Hepatocyte (in vitro differentiated cells): ENCODE results near the gene UBR7. TPM values are rescaled to one million over a fixed set of nuclear protein-coding genes. Genes with fewer than 3 reads are reported as not detected.

ENCODE experiments used
- DNase-seq: peaks from one replicate; pipeline ENCODE4 v3.0.0-alpha.2; 2016; ENCODE audit warnings: low spot score
- H2AFZ ChIP-seq: fragments of 200-600 bp; sonication (generic); 2 replicates; pipeline ENCODE4 v1.6.0; 2016; ENCODE audit warnings: antibody characterized with exemption, mild to moderate bottlenecking
- H3K27ac ChIP-seq: fragments of 200-600 bp; sonication (generic); 2 replicates; pipeline ENCODE4 v1.5.1; 2016; ENCODE audit warnings: mild to moderate bottlenecking
- H3K27me3 ChIP-seq: fragments of 200-600 bp; sonication (generic); 2 replicates; pipeline ENCODE4 v1.6.1; 2016
- H3K36me3 ChIP-seq: fragments of 200-600 bp; sonication (generic); replicated peaks from 2 replicates; pipeline ENCODE4 v1.5.1; 2016; ENCODE audit warnings: low read depth; ENCODE audit not compliant: insufficient read depth
- H3K4me1 ChIP-seq: fragments of 200-600 bp; sonication (generic); 2 replicates; pipeline ENCODE4 v1.5.1; 2016; ENCODE audit warnings: mild to moderate bottlenecking, moderate library complexity; ENCODE audit not compliant: insufficient read depth
- H3K4me2 ChIP-seq: fragments of 200-600 bp; sonication (generic); 2 replicates; pipeline ENCODE4 v1.6.0; 2016
- H3K4me3 ChIP-seq: fragments of 200-600 bp; sonication (generic); 2 replicates; pipeline ENCODE4 v1.5.1; 2016; ENCODE audit warnings: mild to moderate bottlenecking
- H3K79me2 ChIP-seq: fragments of 200-600 bp; sonication (generic); 2 replicates; pipeline ENCODE4 v1.6.0; 2017; ENCODE audit warnings: mild to moderate bottlenecking
- H3K9me2 ChIP-seq: fragments of 200-600 bp; sonication (generic); replicated peaks from 2 replicates; pipeline ENCODE4 v1.6.0; 2017; ENCODE audit warnings: mild to moderate bottlenecking; ENCODE audit not compliant: insufficient read depth
- H3K9me3 ChIP-seq: fragments of 200-600 bp; sonication (generic); 2 replicates; pipeline ENCODE4 v1.5.1; 2016; ENCODE audit warnings: low read depth, mild to moderate bottlenecking
- H4K20me1 ChIP-seq: fragments of 200-600 bp; sonication (generic); 2 replicates; pipeline ENCODE4 v1.6.0; 2016; ENCODE audit warnings: mild to moderate bottlenecking; ENCODE audit not compliant: insufficient read depth, poor library complexity, severe bottlenecking
- EZH2 ChIP-seq: fragments of 200-600 bp; sonication (generic); IDR thresholded peaks from 2 replicates; pipeline ENCODE4 v1.6.1; 2016; ENCODE audit warnings: antibody characterized with exemption, mild to moderate bottlenecking, borderline replicate concordance
- EZH2phosphoT487 ChIP-seq: fragments of 200-600 bp; sonication (generic); IDR thresholded peaks from one replicate; pipeline ENCODE4 v1.6.1; 2018; ENCODE audit warnings: antibody characterized with exemption, mild to moderate bottlenecking, low read depth, moderate library complexity; ENCODE audit not compliant: unreplicated experiment, severe bottlenecking
- WGBS: methylation state at CpG from one replicate; pipeline ENCODE4 v1.1.6; 2016; ENCODE audit warnings: low lambda C conversion rate; ENCODE audit errors: missing lambda C conversion rate; 5-methylcytosine and 5-hydroxymethylcytosine counted together
- polyA plus RNA-seq: library from polyadenylated mRNA; unstranded; fragments of >200 nt; fragmentation: Nextera tagmentation; extraction: Ambion mirVana; gene quantifications from 2 replicates; pipeline ENCODE4 v1.2.1, GENCODE V29; 2016
- total RNA-seq: library from RNA; depleted of rRNA; stranded (reverse); fragments of >200 nt; gene quantifications from 2 replicates; pipeline ENCODE4 v1.2.3, GENCODE V29; 2014
- TF ChIP-seq, protein P1 (sequence below): fragments of 200-600 bp; sonication (generic); IDR thresholded peaks from 2 replicates; pipeline ENCODE4 v1.5.1; 2016; ENCODE audit warnings: antibody characterized with exemption, mild to moderate bottlenecking; ENCODE audit not compliant: poor library complexity

UBR7 gene
- total and polyA plus RNA-seq, 2 experiments from 2014 or later = 13.1 to 16.3 TPM

- no peak for DNase-seq
- Histone ChIP-seq H3K4me1 (peaks cover 3% of the 10 kb centered on the region), H3K36me3 (no peaks in the 10 kb centered on the region), H3K27me3 (no peaks in the 10 kb centered on the region), H4K20me1 (no peaks in the 10 kb centered on the region), H3K9me2 (no peaks in the 10 kb centered on the region), H3K27ac (no peak overlapping the region), H3K4me2 (no peak overlapping the region), H3K9me3 (no peaks in the 10 kb centered on the region), H3K4me3 (no peak overlapping the region), H3K79me2 (peaks cover 13% of the 10 kb centered on the region), H2AFZ (no peak overlapping the region)
- TF ChIP-seq EZH2phosphoT487 (no peak), EZH2 (no peak)
- over 99% methylated on average over 5 of the region's 5 CpGs for WGBS
Observed at GRCh38 chr14:93200553-93200952, 6.5 kb upstream of the UBR7 start.

- Histone ChIP-seq H3K27me3 (no peaks in the 10 kb centered on the region), H3K79me2 (peaks cover 20% of the 10 kb centered on the region), H3K4me3 (no peak overlapping the region), H4K20me1 (no peaks in the 10 kb centered on the region), H3K4me1 (peaks cover 7% of the 10 kb centered on the region), H3K9me2 (no peaks in the 10 kb centered on the region), H2AFZ (no peak overlapping the region), H3K36me3 (no peaks in the 10 kb centered on the region), H3K4me2 (no peak overlapping the region), H3K27ac (no peak overlapping the region), H3K9me3 (no peaks in the 10 kb centered on the region)
- TF ChIP-seq EZH2 (no peak), EZH2phosphoT487 (no peak)
- TF ChIP-seq, protein P1, sequence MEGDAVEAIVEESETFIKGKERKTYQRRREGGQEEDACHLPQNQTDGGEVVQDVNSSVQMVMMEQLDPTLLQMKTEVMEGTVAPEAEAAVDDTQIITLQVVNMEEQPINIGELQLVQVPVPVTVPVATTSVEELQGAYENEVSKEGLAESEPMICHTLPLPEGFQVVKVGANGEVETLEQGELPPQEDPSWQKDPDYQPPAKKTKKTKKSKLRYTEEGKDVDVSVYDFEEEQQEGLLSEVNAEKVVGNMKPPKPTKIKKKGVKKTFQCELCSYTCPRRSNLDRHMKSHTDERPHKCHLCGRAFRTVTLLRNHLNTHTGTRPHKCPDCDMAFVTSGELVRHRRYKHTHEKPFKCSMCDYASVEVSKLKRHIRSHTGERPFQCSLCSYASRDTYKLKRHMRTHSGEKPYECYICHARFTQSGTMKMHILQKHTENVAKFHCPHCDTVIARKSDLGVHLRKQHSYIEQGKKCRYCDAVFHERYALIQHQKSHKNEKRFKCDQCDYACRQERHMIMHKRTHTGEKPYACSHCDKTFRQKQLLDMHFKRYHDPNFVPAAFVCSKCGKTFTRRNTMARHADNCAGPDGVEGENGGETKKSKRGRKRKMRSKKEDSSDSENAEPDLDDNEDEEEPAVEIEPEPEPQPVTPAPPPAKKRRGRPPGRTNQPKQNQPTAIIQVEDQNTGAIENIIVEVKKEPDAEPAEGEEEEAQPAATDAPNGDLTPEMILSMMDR = no peak
- no peak for DNase-seq
- WGBS = 90% methylated on average over 7 of the region's 7 CpGs
Observed at GRCh38 chr14:93201155-93201704, 5.8 kb upstream of the UBR7 start.

- Histone ChIP-seq H3K27me3 (no peaks in the 10 kb centered on the region), H3K9me3 (no peaks in the 10 kb centered on the region), H2AFZ (peak overlapping the region; percentile 74), H3K4me1 (peaks cover 15% of the 10 kb centered on the region), H3K27ac (peak overlapping the region; percentile 48), H3K4me3 (peak overlapping the region; percentile 67), H3K36me3 (peaks cover 4% of the 10 kb centered on the region), H3K79me2 (peaks cover 47% of the 10 kb centered on the region), H4K20me1 (no peaks in the 10 kb centered on the region), H3K4me2 (peak overlapping the region; percentile 90), H3K9me2 (no peaks in the 10 kb centered on the region)
- 2% methylated on average over 11 of the region's 23 CpGs for WGBS
- TF ChIP-seq, protein P1 = peak; percentile 40
- TF ChIP-seq EZH2 = no peak
- TF ChIP-seq EZH2phosphoT487 = no peak
- DNase-seq = peak; percentile 75
Observed at GRCh38 chr14:93207468-93208308, 632 bp downstream of the UBR7 start.

DNA sequence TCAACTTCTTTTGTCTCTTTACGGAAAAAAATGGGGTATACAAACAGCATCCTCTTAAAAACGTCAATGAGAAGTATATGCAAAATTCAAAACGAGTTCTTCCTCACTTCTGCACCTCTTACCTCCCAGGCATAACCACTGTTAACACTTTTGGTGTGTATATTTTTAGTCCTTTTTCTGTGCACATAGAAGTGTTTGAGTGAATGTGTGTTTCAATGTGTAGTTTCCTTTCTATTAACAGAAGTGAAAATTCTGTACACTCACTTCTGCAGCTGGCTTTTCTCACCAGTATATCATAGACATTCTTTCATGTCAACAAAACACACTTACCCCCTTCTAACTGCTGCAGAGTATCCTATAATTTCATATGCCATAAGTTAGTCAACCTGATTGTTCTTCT is 5.4 kb downstream of the UBR7 start:
- TF ChIP-seq EZH2phosphoT487 (no peak), EZH2 (no peak)
- TF ChIP-seq, protein P1 = no peak
- Histone ChIP-seq H3K27me3 (no peaks in the 10 kb centered on the region), H3K79me2 (peaks cover 25% of the 10 kb centered on the region), H3K4me3 (no peak overlapping the region), H2AFZ (no peak overlapping the region), H3K27ac (no peak overlapping the region), H3K4me2 (no peak overlapping the region), H3K9me2 (no peaks in the 10 kb centered on the region), H3K9me3 (no peaks in the 10 kb centered on the region), H3K4me1 (peaks cover 15% of the 10 kb centered on the region), H4K20me1 (no peaks in the 10 kb centered on the region), H3K36me3 (peaks cover 7% of the 10 kb centered on the region)
- 95% methylated on average over 3 of the region's 3 CpGs for WGBS
- no peak for DNase-seq
